GM12872 (cell line): ENCODE results near the gene WFDC1.

Experiments used
- TF ChIP-seq, protein P1 (sequence below): IDR thresholded peaks from 3 replicates; pipeline ENCODE4 v1.5.1; 2011; ENCODE audit warnings: low read depth, mild to moderate bottlenecking, low read length, moderate library complexity; ENCODE audit not compliant: insufficient read depth

Gene WFDC1

DNA sequence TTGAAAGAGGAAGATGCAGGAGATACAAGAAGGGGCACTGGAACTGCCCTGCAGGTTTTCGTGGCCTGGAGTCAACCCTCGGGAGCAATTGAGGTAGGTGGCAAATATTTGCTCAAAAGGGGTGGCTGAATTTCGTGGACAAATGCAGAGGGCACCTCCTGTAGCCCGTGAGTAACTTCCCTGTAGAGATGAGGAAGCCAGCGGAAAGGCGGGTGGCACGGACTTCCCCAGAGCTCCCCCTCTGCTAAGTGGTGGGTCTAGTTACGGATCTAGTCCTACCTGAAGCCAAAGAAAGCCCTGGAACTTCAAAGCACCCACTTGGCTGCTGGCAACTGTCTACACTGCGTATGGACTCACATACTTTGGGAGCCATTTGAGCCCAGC lies 72.6 kb downstream of the WFDC1 start:
- TF ChIP-seq, protein P1, sequence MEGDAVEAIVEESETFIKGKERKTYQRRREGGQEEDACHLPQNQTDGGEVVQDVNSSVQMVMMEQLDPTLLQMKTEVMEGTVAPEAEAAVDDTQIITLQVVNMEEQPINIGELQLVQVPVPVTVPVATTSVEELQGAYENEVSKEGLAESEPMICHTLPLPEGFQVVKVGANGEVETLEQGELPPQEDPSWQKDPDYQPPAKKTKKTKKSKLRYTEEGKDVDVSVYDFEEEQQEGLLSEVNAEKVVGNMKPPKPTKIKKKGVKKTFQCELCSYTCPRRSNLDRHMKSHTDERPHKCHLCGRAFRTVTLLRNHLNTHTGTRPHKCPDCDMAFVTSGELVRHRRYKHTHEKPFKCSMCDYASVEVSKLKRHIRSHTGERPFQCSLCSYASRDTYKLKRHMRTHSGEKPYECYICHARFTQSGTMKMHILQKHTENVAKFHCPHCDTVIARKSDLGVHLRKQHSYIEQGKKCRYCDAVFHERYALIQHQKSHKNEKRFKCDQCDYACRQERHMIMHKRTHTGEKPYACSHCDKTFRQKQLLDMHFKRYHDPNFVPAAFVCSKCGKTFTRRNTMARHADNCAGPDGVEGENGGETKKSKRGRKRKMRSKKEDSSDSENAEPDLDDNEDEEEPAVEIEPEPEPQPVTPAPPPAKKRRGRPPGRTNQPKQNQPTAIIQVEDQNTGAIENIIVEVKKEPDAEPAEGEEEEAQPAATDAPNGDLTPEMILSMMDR: no peak

DNA sequence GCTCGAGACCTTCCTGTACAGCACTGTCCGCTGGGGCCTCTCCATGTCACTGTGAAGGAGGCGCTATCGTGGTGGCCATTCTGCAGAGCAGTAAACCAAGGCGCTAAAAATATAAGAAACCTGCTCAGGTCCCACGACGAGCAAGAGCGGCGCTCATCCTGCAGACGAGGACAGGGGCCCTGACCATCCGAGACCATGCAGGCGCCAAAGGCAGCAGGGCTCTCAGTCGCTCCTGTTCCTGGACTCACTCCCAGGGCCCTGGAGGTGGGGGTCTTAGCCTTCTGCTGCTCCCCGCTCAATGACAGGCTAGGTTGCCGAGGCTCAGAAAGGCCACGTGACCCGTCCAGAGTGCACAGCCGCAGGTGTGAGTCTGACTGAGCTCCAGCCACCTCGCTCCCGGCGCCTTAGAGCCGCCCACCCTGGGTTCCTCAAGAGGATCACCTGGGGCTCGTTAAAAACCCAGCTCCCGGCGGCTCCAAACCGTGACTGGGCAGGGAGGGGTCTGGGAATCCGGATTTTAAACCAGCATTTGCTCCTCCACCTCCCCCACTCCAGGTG lies 73.2 kb downstream of the WFDC1 start:
- TF ChIP-seq, protein P1: no peak

DNA sequence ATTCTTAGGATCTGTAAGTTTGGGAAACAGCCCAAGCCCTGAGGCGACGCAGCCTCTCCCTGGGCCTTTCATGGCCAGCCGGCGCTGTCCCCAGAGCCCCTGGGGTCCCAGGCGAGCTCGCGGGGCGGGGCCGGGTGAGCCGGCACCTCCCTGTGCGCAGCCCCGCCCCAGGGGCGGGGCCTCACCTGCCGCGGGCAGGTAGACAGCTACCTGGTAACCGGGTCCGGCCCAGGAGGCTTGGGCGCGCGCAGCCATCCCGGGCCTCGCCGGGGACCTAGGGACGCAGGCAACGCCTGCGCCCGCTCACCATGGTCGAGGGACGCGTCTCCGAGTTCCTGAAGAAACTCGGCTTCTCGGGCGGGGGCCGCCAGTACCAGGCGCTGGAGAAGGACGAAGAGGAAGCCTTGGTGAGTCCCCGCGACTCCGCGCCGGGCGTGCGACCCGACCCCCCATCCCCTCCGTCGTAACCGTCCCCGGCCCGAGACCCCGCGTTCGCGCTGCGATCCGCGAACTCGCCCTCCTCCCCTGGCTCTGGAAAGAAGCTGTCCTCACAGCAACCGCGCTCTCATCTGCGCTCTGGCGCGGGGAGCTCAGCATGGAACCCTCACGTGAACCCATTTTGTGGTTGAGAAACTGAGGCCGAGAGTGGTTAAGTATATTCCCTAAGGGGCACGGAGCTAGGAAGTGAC lies 73.8 kb downstream of the WFDC1 start, which contains the start of gene ATP2C2:
ATP2C2 (plus strand) TSS at position 231 of the 689 bp plus-strand sequence; CDS start at position 309, 78 bp downstream.
- TF ChIP-seq, protein P1: no peak

DNA sequence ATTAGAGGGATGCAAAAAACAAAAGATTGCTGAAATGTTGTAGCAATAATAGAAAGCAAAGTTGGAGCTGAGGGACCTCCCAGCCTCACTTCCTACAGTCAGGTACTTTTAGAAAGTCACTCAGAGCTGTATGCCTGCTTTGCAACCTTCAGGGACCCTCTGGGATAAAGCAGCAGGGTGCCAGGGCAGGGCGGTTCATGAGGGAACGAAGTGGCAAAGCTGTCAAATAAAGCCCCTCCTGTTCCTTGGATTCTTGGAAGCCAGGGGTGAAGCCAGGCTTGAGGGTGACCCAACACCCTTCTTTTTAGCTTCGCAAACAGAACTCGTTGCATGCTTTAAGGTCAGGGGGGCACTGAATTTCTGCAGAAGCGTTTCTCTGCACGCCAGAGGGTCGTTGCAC lies 74.4 kb downstream of the WFDC1 start:
- TF ChIP-seq, protein P1: no peak

DNA sequence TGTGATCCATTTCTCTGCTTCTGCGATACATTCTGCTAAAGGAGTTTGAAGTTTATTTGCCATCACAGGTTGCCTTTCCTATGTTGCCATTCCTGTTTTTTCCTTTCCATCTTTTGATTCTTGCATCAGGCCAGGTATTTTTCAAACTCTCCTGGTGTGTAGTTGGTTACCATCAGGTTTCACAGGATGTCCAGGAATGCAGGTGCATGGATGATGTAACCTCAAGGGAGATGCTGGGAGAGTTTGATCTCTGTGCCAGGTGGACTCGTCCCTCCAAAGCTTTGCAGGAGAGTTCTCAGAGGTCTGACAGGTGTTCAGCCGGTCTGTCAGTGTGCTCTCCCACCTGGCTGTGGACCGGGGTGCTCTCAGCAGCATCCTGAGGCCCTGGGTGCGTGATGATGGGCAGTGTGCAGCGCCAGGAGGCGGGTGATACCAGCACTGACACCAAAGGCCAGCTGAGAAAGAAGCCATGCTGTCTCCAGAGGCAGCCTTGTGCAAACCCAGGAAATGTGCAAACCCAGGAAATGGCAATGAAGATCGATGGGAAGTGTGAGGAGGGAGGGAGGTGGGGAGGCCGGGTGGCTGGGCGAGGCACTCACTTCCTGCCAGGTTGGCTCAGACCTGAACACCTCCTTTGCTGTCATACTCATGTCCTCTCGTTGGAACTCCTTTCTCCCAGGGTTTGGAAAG lies 75.4 kb downstream of the WFDC1 start:
- TF ChIP-seq, protein P1: no peak

DNA sequence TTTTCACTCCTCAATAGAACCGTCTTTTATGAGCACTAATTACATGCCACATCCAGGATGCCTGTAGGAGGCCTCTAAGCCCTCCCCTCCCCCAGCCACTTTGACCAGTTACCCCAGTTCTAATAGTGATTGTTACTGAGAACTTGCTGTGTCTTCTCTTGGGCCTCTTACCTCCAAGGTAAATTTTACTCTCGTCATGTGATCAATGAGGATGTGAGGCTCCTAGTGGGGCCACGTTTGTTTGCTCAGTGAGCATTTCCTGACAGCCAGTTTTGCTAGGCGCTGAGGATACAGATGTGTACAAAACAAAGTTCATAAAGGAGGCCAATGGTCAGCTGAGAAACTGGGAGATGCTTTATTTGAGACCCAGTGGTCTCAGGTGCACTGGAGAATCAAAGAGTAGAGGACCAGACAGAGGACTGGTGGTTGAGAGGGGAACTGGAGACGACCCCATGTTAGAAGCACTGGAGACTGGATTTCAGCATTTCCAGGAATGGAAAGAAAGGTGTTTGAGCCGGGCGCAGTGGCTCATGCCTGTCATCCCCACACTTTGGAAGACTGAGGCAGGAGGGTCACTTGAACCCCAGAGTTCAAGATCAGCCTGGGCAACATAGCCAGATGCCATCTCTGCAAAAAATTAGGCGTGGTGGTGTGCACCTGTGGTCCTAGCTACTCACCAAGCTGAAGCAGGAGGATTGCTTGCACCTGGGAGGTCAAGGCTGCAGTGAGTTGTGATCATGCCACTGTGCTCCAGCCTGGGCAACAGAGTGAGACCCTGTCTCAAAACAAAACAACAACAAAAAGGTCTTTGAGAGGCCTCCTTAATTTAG lies 76.3 kb downstream of the WFDC1 start:
- TF ChIP-seq, protein P1: no peak

DNA sequence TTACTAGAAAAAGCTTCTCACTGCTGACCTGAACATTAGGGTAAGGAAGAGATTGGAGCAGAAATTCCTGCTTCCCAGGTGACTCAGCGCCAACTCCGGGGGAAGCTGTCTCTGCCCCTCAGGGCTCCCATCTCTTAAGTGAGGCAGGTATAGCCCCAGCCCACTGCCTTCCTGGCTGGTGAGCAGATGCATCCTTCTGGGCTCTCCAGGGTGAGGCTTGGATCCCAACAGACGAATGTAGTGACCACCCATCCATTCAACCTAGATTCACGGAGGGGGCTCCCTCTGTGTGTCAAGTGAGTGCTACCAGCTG lies 76.8 kb downstream of the WFDC1 start:
- TF ChIP-seq, protein P1: no peak
